WTC11 (cell line): ENCODE results near the gene CFAP53. TPM values are rescaled to one million over a fixed set of nuclear protein-coding genes. Genes with fewer than 3 reads are reported as not detected.

Experiments
- ATAC-seq: fragments of 200-7000 bp; cut with Tn5 transposase; 2 replicates; pipeline ENCODE4 v1.10.0; 2021; ENCODE audit warnings: mild to moderate bottlenecking, moderate library complexity
- CTCF ChIA-PET: fragments of 300-600 bp; sonication (Branson Sonifier 250); formaldehyde crosslinking; loops from one replicate; lab custom pipeline; 2021; ENCODE audit warnings: antibody characterized with exemption; lab: Charles Lee
- POLR2A ChIA-PET: fragments of 350-600 bp; sonication (Branson Sonifier 250); formaldehyde crosslinking; loops from one replicate; lab custom pipeline; 2021; ENCODE audit warnings: antibody characterized with exemption; lab: Charles Lee
- DNase-seq: peaks from one replicate; pipeline ENCODE4 v3.0.0; 2021; ENCODE audit warnings: low spot score
- H3K27ac Mint-ChIP-seq: 2 replicates; pipeline ENCODE4 v1.8.0; 2021; ENCODE audit warnings: mixed read lengths
- H3K27me3 Mint-ChIP-seq: 2 replicates; pipeline ENCODE4 v1.8.0; 2021; ENCODE audit warnings: low read depth, mild to moderate bottlenecking, moderate library complexity, mixed read lengths
- H3K36me3 Mint-ChIP-seq: 2 replicates; pipeline ENCODE4 v1.8.0; 2021; ENCODE audit warnings: mixed read lengths
- H3K4me1 Mint-ChIP-seq: 2 replicates; pipeline ENCODE4 v1.8.0; 2022; ENCODE audit warnings: mixed read lengths
- H3K4me3 Mint-ChIP-seq: 2 replicates; pipeline ENCODE4 v1.8.0; 2021; ENCODE audit warnings: mild to moderate bottlenecking, moderate library complexity, mixed read lengths
- H3K9me3 Mint-ChIP-seq: 2 replicates; pipeline ENCODE4 v1.8.0; 2021; ENCODE audit warnings: mixed read lengths
- CBFB ChIP-seq: sonication (generic); formaldehyde crosslinking; IDR thresholded peaks from 2 replicates; pipeline ENCODE4 v1.8.1; 2022; ENCODE audit warnings: mild to moderate bottlenecking, low read depth, missing genetic modification reagents
- CREB1 ChIP-seq: sonication (generic); formaldehyde crosslinking; IDR thresholded peaks from 2 replicates; pipeline ENCODE4 v1.8.0; 2023; ENCODE audit warnings: mild to moderate bottlenecking, missing genetic modification reagents
- ESRRA ChIP-seq: sonication (generic); formaldehyde crosslinking; IDR thresholded peaks from 2 replicates; pipeline ENCODE4 v1.8.1; 2022; ENCODE audit warnings: mild to moderate bottlenecking, missing genetic modification reagents, borderline replicate concordance
- FOXK1 ChIP-seq: sonication (generic); formaldehyde crosslinking; IDR thresholded peaks from 2 replicates; pipeline ENCODE4 v1.8.0; 2022; ENCODE audit warnings: mild to moderate bottlenecking, moderate library complexity, missing genetic modification reagents
- GABPB1 ChIP-seq: sonication (generic); formaldehyde crosslinking; IDR thresholded peaks from 2 replicates; pipeline ENCODE4 v1.8.1; 2023; ENCODE audit warnings: mild to moderate bottlenecking, missing genetic modification reagents
- KAT7 ChIP-seq: sonication (generic); formaldehyde crosslinking; IDR thresholded peaks from 2 replicates; pipeline ENCODE4 v1.8.1; 2023; ENCODE audit warnings: missing genetic modification reagents, mild to moderate bottlenecking, borderline replicate concordance
- PRRX2 ChIP-seq: fragments of 250-450 bp; sonication (Bioruptor Pico); IDR thresholded peaks from 2 replicates; pipeline ENCODE4 v1.8.0; 2021; ENCODE audit warnings: mild to moderate bottlenecking
- SP1 ChIP-seq: sonication (generic); formaldehyde crosslinking; conservative IDR thresholded peaks from 2 replicates; pipeline ENCODE4 v1.8.1; 2022; ENCODE audit warnings: missing genetic modification reagents
- TCF7 ChIP-seq: sonication (generic); formaldehyde crosslinking; IDR thresholded peaks from 2 replicates; pipeline ENCODE4 v1.8.0; 2022; ENCODE audit warnings: mild to moderate bottlenecking, low read depth, missing genetic modification reagents, moderate library complexity
- ZNF121 ChIP-seq: sonication (generic); formaldehyde crosslinking; IDR thresholded peaks from 2 replicates; pipeline ENCODE4 v1.8.0; 2023; ENCODE audit warnings: missing genetic modification reagents
- total RNA-seq: library from RNA; stranded (reverse); gene quantifications from 3 replicates; pipeline ENCODE4 v1.2.3, GENCODE V29; 2021
- TF ChIP-seq, protein P1 (sequence below): sonication (generic); formaldehyde crosslinking; IDR thresholded peaks from 2 replicates; pipeline ENCODE4 v1.8.1; 2023; ENCODE audit warnings: mild to moderate bottlenecking, missing genetic modification reagents, borderline replicate concordance
- TF ChIP-seq, protein P2 (sequence below): sonication (generic); formaldehyde crosslinking; IDR thresholded peaks from 2 replicates; pipeline ENCODE4 v1.8.1; 2022; ENCODE audit warnings: low read depth, mild to moderate bottlenecking, moderate library complexity, missing genetic modification reagents, borderline replicate concordance
- TF ChIP-seq, protein P3 (sequence below): sonication (generic); formaldehyde crosslinking; IDR thresholded peaks from 2 replicates; pipeline ENCODE4 v1.8.1; 2023; ENCODE audit warnings: mild to moderate bottlenecking, missing genetic modification reagents, moderate library complexity
- TF ChIP-seq, protein P4 (sequence below): fragments of 250-450 bp; sonication (Bioruptor Pico); IDR thresholded peaks from 2 replicates; pipeline ENCODE4 v1.8.0; 2021; ENCODE audit warnings: mild to moderate bottlenecking
- TF ChIP-seq, protein P5 (sequence below): sonication (generic); formaldehyde crosslinking; IDR thresholded peaks from 2 replicates; pipeline ENCODE4 v1.8.0; 2023; ENCODE audit warnings: missing genetic modification reagents
- TF ChIP-seq, protein P6 (sequence below): sonication (generic); formaldehyde crosslinking; IDR thresholded peaks from 2 replicates; pipeline ENCODE4 v1.8.0; 2022; ENCODE audit warnings: missing genetic modification reagents

Gene CFAP53
- total RNA-seq, 1 experiment from 2014 or later = 0.26 TPM

DNA sequence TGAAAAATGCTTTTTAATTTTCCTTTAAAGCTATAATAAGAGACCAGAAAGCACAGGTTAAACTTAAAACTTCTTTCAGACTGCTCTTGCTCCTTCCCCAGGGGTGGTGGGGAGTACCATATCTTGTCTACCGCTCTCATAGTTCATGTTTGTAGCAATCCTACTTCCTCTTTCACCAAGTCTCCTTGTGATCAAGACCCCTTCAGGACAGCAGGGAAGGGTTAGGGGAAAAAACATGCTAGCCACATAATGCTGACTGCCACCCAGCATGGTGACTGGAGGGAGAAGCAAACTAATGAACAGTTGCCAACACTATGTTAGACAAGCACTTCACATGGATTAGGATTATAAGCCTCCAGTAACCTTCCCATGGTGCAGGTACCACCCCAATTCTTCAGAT, 79.9 kb downstream of the CFAP53 start:
- H3K4me3 Mint-ChIP-seq = no peak overlapping the region
- ATAC-seq (no peak), DNase-seq (no peak)
- H3K4me1 Mint-ChIP-seq = peaks cover 12% of the 10 kb centered on the region
- 0 out of 2 replicates have a peak, but pooled peaks cover 6% of the 10 kb centered on the region for H3K9me3 Mint-ChIP-seq
- no peaks in the 10 kb centered on the region for H3K36me3 Mint-ChIP-seq
- CTCF ChIA-PET = interaction anchor here (1.3 to 2.7 kb wide), 3 partner anchors 9 to 135 kb away, joined by 4 to 9 read pairs (median 4); partner anchors contain the start of gene MYO5B
- H3K27me3 Mint-ChIP-seq = peaks cover 15% of the 10 kb centered on the region
- POLR2A ChIA-PET = no interaction called here
- TF ChIP-seq GABPB1 (CRISPR knock-in tag) = no peak
- TF ChIP-seq, protein P1, sequence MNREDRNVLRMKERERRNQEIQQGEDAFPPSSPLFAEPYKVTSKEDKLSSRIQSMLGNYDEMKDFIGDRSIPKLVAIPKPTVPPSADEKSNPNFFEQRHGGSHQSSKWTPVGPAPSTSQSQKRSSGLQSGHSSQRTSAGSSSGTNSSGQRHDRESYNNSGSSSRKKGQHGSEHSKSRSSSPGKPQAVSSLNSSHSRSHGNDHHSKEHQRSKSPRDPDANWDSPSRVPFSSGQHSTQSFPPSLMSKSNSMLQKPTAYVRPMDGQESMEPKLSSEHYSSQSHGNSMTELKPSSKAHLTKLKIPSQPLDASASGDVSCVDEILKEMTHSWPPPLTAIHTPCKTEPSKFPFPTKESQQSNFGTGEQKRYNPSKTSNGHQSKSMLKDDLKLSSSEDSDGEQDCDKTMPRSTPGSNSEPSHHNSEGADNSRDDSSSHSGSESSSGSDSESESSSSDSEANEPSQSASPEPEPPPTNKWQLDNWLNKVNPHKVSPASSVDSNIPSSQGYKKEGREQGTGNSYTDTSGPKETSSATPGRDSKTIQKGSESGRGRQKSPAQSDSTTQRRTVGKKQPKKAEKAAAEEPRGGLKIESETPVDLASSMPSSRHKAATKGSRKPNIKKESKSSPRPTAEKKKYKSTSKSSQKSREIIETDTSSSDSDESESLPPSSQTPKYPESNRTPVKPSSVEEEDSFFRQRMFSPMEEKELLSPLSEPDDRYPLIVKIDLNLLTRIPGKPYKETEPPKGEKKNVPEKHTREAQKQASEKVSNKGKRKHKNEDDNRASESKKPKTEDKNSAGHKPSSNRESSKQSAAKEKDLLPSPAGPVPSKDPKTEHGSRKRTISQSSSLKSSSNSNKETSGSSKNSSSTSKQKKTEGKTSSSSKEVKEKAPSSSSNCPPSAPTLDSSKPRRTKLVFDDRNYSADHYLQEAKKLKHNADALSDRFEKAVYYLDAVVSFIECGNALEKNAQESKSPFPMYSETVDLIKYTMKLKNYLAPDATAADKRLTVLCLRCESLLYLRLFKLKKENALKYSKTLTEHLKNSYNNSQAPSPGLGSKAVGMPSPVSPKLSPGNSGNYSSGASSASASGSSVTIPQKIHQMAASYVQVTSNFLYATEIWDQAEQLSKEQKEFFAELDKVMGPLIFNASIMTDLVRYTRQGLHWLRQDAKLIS (CRISPR knock-in tag) = no peak
- TF ChIP-seq ESRRA (CRISPR knock-in tag) = no peak
- TF ChIP-seq, protein P2, sequence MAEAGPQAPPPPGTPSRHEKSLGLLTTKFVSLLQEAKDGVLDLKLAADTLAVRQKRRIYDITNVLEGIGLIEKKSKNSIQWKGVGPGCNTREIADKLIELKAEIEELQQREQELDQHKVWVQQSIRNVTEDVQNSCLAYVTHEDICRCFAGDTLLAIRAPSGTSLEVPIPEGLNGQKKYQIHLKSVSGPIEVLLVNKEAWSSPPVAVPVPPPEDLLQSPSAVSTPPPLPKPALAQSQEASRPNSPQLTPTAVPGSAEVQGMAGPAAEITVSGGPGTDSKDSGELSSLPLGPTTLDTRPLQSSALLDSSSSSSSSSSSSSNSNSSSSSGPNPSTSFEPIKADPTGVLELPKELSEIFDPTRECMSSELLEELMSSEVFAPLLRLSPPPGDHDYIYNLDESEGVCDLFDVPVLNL = no peak
- TF ChIP-seq ZNF121 (CRISPR knock-in tag) = no peak
- no peak for TF ChIP-seq FOXK1 (CRISPR knock-in tag)
- TF ChIP-seq PRRX2 = no peak
- no peak for TF ChIP-seq CREB1 (CRISPR knock-in tag)
- TF ChIP-seq CBFB (CRISPR knock-in tag) = no peak
- TF ChIP-seq, protein P3, sequence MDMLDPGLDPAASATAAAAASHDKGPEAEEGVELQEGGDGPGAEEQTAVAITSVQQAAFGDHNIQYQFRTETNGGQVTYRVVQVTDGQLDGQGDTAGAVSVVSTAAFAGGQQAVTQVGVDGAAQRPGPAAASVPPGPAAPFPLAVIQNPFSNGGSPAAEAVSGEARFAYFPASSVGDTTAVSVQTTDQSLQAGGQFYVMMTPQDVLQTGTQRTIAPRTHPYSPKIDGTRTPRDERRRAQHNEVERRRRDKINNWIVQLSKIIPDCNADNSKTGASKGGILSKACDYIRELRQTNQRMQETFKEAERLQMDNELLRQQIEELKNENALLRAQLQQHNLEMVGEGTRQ (CRISPR knock-in tag) = no peak
- TF ChIP-seq SP1 (CRISPR knock-in tag) = no peak
- H3K27ac Mint-ChIP-seq = no peak overlapping the region

DNA sequence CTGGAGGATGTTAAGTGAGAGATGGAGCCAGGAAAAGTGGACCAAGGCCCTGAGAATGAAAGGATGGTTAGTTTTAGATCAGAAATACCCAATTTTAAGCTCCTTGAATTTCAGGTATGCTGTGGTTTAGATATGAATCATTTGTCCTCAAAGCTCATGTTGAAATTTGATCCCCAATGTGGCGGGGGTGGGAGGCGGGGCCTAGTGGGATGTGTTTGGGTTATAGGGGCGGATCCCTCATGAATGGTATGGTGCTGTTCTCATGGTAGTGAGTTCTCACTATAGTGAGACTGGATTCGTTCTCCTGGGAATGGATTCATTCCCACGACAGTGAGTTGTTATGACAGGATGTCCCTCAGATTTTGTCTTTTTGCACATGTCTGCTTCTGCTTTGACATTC, 82.7 kb downstream of the CFAP53 start:
- ATAC-seq (peak; percentile 83), DNase-seq (no peak)
- Mint-ChIP-seq H3K9me3 (0 out of 2 replicates have a peak, but pooled peaks cover 6% of the 10 kb centered on the region), H3K4me3 (no peak overlapping the region), H3K27me3 (no peaks in the 10 kb centered on the region), H3K4me1 (peaks cover 12% of the 10 kb centered on the region), H3K27ac (no peak overlapping the region), H3K36me3 (no peaks in the 10 kb centered on the region)
- POLR2A ChIA-PET = interaction anchor here (0.6 to 1.5 kb wide), 3 partner anchors 9 to 84 kb away, joined by 3 to 5 read pairs (median 3); no protein-coding TSS in a partner anchor
- CTCF ChIA-PET = interaction anchor here (0.6 to 1.9 kb wide), 2 partner anchors 11 to 846 kb away, joined by 3 to 8 read pairs; partner anchors contain the start of gene MYO5B
- TF ChIP-seq, protein P4, sequence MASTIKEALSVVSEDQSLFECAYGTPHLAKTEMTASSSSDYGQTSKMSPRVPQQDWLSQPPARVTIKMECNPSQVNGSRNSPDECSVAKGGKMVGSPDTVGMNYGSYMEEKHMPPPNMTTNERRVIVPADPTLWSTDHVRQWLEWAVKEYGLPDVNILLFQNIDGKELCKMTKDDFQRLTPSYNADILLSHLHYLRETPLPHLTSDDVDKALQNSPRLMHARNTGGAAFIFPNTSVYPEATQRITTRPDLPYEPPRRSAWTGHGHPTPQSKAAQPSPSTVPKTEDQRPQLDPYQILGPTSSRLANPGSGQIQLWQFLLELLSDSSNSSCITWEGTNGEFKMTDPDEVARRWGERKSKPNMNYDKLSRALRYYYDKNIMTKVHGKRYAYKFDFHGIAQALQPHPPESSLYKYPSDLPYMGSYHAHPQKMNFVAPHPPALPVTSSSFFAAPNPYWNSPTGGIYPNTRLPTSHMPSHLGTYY (CRISPR knock-in tag) = no peak
- TF ChIP-seq, protein P3 (CRISPR knock-in tag) = no peak
- TF ChIP-seq KAT7 (CRISPR knock-in tag) (no peak), TCF7 (CRISPR knock-in tag) (no peak)
- TF ChIP-seq, protein P5, sequence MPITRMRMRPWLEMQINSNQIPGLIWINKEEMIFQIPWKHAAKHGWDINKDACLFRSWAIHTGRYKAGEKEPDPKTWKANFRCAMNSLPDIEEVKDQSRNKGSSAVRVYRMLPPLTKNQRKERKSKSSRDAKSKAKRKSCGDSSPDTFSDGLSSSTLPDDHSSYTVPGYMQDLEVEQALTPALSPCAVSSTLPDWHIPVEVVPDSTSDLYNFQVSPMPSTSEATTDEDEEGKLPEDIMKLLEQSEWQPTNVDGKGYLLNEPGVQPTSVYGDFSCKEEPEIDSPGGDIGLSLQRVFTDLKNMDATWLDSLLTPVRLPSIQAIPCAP = no peak
- TF ChIP-seq, protein P6, sequence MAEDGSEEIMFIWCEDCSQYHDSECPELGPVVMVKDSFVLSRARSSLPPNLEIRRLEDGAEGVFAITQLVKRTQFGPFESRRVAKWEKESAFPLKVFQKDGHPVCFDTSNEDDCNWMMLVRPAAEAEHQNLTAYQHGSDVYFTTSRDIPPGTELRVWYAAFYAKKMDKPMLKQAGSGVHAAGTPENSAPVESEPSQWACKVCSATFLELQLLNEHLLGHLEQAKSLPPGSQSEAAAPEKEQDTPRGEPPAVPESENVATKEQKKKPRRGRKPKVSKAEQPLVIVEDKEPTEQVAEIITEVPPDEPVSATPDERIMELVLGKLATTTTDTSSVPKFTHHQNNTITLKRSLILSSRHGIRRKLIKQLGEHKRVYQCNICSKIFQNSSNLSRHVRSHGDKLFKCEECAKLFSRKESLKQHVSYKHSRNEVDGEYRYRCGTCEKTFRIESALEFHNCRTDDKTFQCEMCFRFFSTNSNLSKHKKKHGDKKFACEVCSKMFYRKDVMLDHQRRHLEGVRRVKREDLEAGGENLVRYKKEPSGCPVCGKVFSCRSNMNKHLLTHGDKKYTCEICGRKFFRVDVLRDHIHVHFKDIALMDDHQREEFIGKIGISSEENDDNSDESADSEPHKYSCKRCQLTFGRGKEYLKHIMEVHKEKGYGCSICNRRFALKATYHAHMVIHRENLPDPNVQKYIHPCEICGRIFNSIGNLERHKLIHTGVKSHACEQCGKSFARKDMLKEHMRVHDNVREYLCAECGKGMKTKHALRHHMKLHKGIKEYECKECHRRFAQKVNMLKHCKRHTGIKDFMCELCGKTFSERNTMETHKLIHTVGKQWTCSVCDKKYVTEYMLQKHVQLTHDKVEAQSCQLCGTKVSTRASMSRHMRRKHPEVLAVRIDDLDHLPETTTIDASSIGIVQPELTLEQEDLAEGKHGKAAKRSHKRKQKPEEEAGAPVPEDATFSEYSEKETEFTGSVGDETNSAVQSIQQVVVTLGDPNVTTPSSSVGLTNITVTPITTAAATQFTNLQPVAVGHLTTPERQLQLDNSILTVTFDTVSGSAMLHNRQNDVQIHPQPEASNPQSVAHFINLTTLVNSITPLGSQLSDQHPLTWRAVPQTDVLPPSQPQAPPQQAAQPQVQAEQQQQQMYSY (CRISPR knock-in tag) = peak; percentile 84
